HG03571 (cell line): Measurements from ENCODE around the gene FBXO30.

Source experiments
- ATAC-seq: cut with Tn5 transposase; IDR thresholded peaks from one replicate; pipeline ENCODE4 v1.9.1; 2021; ENCODE audit not compliant: unreplicated experiment

Gene FBXO30, protein sequence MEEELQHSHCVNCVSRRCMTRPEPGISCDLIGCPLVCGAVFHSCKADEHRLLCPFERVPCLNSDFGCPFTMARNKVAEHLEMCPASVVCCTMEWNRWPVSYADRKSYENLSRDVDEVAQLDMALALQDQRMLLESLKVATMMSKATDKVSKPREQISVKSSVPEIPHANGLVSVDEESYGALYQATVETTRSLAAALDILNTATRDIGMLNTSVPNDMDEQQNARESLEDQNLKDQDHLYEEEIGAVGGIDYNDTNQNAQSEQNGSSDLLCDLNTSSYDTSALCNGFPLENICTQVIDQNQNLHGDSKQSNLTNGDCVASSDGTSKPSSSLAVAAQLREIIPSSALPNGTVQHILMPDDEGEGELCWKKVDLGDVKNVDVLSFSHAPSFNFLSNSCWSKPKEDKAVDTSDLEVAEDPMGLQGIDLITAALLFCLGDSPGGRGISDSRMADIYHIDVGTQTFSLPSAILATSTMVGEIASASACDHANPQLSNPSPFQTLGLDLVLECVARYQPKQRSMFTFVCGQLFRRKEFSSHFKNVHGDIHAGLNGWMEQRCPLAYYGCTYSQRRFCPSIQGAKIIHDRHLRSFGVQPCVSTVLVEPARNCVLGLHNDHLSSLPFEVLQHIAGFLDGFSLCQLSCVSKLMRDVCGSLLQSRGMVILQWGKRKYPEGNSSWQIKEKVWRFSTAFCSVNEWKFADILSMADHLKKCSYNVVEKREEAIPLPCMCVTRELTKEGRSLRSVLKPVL

DNA sequence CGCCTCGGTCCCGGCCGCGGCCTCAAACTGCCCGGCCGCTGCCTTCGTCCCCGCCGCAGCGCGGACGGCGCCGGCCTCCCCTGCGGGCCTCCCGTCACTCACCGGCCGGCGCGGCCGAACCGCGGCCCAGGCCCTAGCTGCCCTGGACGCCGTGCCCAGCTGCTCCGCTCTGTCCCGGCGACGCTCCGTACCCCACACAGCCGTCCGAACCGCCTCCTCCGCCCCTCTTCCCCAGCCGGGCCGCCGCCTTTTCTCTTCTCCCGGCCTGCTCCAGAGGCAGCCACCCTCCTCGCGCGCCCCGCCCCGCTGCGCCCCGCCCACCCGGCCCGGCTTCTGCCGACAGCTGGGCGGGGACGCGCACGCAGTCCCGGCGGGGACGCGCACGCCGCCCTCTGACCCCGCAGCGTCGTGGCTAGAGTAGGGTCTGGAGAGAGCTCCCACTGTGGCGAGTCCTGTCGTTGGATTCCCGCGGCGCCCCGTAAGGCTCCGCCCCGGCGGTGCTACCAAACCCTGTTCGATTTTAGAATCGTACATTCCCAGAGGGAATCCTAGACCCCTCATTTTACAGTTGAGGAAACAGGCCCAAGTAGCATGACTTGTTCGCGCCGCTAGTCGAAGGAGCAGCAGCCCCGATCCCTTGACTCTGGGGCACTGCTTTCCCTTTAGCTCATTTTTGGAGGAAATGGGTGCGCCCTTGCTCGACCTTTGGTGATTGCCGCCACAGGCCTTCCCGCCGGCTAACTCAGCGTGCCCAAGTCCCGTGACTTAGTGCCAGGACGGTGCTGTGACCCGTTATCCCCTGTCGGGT is at the start of gene FBXO30:
FBXO30 (minus strand) TSS at position 295 of the 808 bp plus-strand sequence. CDS start 8,390 bp downstream, outside the sequence.
- peak; percentile 77 for ATAC-seq

DNA sequence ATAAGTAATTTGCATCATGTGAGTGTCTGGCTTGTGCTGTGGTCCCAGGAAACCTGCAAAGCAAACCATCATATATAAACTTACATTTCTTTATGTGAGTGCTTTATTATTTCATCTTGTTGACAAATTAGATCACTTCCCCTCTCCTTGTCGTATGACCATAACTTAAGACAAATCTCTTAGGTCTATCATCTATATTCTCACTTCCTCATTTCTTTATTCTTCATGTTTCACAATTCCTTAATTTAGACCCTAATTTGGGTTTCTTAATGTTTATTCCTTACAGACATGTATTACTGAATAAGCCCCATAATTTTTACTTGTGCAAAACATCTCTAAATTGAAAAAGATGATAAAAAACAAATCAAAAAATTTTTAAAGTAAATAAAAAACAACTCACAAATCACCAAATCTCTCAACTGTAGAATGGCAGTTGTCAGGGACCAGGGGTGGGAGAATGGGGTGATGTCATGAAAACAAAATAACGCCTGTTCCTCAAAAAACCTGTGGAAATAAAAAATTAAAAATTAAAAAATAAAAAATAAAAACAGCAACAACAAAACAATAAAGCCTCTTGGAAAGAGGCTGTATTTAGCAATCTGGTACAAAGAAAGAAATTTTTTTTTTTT is 49.5 kb upstream of the FBXO30 start:
- no peak for ATAC-seq

DNA sequence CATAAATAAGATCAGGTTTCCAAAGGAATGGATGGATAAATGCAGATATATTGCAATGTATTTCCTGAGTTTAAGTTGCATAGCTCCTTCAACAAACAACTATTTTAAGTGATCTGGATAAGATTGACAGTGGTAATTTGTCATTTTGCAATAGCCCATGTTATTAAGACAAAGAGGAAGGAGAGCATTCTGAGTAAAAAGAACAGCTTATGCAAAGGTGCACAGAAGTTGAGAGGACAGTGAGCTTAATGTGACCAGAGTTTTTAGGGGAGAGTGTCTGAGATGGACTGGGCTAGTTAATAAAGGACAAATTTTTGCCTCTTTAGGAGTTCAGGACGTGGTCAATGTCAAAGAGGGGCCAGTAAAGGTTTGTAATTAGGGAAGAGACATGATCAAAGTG is 48.8 kb upstream of the FBXO30 start:
- no peak for ATAC-seq

DNA sequence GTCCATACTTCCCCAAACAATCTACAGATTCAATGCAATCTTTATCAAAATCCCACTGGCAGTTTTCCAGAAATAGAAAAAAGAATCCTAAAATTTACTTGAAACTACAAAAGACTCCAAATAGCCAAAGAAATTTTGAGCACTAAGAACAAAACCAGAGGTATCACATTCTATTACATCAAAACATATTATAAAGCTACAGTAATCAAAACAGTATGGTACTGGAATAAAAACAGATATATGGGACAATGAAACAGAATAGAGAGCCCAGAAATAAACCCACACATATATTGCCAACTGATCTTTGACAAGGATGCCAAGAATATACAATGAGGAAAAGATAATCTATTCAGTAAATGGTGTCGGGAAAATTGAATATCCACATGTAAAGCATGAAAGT is 46.0 kb upstream of the FBXO30 start:
- no peak for ATAC-seq

DNA sequence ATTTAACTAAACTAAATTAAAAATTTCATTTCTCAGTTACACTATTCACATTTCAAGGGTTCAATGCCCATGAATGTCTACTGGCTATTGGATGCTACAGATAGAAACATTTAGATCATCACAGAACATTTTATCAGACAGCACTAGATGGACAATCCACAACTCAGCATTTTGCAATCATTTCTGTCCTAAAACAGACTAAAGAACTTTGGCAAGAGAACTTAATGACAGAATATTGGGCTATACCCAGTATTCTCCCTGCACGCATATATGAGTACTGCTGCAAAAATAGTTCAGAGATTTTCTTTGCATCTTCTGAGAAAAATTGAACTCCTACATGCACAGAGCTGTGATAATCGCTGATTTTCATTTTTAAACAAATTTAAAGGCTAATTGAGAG is 36.1 kb upstream of the FBXO30 start:
- ATAC-seq: no peak

DNA sequence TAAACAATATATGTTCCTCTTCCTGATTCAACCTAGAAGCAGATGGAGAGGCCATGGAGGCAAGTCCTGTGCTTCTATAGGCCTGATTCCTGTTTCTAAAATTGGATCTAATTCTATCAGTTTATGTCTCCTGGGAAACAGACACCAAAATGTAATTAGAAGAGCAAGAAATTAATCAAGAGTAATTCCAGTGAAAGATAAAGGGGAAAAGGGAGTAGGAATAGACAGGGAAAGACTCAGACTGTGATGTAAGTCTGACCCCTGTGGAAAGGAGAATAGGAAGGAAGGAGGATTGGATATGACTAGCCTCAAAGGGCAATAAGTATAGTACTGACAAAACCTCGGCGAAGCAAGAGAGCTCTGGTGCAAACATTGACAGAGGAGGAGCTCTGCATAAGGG is 33.9 kb upstream of the FBXO30 start:
- no peak for ATAC-seq

DNA sequence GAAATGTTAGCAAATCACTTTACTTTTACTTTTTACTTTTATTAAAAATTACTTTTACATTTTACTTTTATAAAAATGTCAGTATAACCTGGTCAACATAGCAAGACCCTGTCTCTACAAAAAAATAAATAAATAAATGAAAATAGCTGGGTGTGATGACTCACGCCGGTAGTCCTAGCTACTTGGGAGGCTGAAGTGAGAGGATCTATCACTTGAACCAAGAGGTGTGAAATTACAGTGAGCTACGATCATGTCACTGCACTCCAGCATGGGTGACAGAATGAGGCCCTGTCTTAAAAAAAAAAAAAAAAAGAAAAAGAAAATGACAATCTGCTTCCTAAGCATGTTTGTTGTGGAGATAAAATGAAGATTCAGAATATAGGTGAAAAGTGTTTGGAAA is 31.0 kb upstream of the FBXO30 start:
- no peak for ATAC-seq

DNA sequence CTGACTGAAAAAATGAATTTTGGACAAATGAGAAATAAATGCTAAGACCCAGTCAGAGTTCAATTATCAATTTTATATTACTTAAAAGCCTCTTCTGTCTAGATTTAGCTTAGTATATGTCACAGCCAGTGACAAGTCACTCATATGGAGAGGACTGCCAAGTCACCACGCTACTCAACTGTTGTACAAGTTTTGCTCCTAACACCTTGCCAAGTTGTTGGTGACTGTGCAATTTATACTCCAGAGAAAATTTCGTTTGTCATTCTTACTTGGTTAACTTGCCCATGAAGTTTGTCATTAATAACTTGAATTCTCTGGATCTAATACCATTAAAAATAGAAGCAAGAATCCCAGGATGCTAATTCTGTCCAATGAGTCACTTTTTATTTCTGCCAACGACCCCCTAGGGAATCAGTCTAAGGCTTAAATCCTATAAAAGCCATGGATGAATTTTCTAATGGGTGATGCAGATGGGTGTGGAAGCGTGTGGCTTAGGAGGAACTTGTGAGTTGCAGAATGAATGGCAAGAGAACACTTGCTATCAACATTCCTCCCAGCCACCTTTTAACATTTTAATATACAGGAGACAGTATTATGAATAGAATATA is 30.4 kb upstream of the FBXO30 start:
- ATAC-seq: no peak

DNA sequence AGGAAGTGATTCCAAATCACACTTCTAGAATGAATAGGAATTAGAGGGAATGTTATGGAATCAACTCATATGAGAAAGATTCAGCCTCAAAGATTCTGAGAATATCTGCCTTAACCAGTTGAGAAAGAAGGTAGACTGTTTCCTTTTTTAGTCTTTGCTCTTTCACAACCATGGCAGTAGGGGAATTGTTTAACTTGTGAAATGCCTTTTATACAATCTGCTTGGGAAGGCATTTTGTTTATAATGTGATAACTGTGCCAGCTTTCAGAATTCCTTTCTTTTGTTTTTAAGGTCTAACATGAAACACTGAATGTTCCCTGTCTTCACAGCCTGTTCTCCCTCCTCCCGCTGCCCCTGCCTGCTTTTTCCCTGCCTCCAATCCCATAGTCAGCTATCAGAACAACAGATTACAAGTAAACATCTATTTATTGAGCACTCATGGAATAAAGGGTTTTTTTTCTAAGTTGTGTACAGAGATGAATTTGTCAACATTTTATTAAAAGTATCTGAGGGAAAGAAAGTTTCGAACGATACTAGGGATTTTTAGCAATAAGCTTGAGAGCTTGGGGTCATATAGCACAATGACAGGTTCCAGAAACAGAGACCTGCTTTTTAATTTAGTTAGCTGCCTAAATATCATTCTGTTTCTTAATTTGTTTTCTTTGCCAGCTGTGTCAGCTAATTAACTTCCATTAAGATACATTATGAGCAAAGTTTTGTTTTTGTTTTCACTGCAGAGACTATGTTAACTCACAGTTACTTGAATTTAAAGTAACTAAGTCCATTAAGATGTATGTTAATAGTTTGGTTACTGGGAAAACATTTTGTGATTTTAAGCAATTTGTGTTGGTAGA is 28.3 kb upstream of the FBXO30 start:
- no peak for ATAC-seq

DNA sequence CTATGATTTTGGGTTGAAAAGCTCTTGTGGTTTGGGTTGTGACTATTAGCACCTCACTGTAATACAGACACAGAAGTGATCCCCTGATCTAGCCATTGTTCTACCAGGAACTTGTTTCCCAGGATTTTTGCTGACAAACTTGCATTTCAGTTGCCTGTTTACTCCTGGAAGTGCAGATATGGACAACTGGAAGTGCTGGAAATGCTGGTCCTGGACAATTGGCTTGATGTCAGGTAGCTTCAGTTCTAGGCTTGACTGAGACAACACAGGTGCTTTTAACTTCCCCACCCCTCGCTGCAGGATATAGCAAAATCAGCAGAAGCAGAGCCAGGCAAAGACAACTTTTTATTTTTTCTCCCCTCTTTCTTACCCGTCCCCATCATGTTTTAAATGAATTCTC is 27.1 kb upstream of the FBXO30 start:
- no peak for ATAC-seq

DNA sequence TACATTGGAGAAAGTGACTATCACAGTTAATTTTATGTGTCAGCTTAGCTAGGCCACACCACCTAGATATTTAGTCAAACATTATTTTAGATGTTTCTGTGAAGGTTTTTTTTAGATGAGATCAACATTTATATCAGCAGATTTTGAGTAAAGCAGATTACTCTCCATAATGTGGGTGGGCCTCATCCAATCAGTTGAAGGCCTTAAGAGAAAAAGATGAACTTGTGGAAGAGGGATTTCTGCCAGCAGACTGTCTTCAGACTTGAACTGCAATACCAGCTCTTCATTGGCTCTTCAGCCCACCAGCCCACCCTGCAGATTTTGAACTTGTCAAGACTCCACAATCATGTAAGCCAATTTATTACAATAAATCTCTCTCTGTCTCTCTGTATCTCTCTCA is 25.1 kb upstream of the FBXO30 start:
- no peak for ATAC-seq

DNA sequence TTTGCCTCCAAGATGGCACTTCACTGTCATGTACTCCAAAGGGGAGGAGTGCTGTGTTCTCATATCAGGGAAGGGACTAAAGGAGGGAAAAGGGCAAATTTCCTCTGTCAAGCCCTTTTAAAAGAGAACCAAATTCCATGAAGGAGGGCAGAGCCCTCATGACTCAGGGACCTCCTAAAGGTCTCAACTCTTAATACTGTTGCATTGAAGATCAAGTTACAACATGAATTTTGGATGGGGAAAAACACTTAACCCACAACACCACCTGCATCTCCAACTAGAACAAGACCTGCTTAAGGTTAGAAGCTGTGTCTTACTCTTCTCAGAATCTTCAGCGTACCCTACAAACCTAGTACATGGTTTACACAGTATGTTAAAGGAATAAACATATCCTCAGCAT is 23.7 kb upstream of the FBXO30 start:
- no peak for ATAC-seq

DNA sequence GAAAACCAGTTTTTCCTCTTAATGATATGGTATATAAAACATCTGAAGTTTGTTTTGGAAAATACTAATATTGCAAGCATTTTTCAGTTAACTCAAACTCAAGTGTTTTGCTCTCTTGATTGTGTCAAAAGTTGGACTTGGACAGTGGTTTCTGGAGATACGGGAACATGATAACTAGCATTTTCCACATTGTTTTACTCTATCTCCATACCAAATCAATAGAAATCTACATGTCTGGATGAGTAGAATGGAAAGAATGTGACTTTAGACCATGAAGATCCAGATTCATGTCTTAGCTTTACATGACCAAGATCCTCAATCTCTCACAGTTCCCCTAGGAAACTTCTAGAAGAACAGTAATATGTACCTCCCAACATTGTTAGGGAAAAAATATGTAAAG is 22.2 kb upstream of the FBXO30 start:
- no peak for ATAC-seq

DNA sequence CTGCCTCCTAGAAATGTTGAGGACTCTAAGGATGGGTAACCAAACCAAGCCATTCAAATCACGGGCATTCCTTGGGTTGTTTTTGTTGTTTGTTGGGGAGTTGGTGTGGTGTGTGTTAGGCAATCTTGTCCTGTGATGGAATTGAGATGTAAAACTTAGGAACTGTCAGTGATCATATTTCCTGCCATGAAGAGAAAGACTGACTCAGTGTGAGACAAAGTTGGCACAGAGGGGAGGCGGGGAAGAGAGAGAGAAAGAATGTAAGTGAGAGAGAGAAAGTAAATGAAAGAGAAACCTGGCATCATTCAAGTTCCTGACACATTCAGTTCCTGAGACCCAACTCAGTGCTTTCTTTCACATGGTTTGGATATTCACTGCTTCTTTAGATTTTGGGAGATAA is 21.6 kb upstream of the FBXO30 start:
- no peak for ATAC-seq

DNA sequence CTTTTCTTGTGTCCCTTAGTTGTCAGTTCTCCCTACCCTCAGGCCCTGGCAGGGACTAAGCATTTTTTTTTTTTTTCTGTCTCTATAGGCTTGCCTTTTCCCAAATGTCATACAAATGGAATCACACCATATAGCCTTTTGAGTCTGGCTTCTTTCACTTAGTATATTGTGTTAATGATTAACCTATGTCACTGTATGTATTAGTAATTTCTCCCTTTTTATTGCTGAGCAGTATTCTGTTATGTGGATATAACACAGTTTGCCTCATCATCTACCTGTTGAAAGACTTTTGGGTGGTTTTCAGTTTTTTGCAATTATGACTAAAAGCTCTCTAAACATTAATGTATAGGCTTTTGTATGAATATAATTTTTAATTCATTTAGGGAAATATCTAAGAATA is 16.0 kb upstream of the FBXO30 start:
- ATAC-seq: no peak

DNA sequence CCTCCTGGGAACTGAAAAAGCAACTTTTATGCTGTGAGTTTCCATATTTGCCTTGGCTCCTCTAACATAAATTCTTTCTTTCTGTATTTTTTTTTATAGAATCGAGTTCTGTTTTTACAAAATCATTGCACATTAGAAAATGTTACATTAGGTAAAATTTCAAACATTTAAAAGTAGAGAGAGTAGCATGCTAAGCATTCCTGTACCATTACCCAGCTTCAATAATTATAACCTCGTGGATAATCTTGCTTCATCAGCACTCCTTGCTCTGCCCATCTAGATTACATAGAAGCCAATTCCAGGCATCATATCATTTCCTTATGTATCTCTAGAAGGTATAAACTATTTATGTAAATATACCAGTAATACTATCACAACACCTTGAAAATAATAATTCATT is 15.4 kb upstream of the FBXO30 start:
- ATAC-seq: no peak

DNA sequence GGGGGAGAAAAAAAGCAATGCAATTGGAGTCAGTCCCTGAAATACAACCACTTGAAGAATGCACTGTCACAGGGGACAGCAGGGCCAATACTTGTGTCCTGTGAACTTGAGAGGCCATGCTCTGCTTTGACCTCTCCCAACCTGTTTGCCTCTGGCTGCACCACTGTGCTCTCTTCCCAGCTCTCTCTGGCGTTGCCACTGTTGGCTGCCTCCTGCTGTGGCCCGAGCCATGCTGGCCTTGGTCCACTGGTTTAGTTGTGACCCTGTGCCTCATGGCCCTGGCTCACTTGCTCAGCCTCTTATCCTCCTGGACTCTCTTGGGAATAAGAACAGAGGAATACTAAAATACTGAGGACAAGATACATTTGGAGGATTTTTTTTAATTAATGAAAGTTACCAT is 14.5 kb upstream of the FBXO30 start:
- no peak for ATAC-seq

DNA sequence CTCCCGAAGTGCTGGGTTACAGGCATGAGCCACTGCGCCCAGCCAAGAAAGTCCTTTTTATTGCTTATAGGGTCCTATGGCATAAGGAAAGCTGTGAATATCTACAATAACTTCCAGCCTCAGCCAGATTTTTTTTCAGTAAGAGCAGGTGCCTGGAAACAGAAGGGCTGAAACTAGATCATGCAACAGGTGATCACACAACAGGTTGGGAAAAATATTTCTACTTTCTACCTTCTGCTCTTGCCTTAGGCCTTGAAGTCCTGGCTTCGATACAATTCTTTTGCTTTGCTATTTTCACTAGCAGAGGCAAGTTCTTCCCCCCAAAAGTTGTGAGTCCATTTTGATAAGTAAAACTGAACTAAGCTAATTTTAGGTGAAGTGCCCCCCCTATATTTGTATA is 9.7 kb upstream of the FBXO30 start:
- ATAC-seq: no peak

DNA sequence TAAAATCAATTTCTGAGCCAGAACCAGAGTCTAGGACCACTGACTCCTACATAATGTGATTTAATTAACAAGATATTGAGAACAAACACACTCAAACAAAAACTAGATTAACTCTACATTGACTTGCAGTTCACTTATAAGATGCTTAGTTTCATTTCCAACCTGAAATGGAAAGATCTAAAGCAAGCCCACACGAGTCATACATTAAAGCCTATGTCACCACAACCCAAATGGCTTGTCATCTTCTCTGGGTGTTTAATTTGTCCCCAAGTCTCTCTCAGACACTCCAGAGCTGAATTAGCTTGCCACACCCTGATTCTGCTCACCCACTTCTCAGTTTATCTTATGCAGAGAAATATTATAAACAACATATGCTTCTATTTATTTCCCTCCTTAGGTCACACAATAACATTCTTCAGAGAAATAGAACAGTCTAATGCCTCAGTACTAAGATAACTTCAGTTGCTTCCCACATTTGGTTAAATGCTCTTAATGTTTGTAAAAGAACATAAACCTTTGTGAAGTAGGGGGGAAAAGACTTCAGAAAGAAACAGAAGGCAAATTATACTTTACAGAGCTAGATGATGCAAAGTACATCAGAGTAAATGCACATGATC is 8.8 kb upstream of the FBXO30 start:
- no peak for ATAC-seq
